Small intestine (tissue), 7 donors: ENCODE data around the gene MMP10. TPM values are rescaled to one million over a fixed set of nuclear protein-coding genes. Genes with fewer than 3 reads are reported as not detected.
"Not testable (repeated sequence)": the region's sequence is repeated elsewhere in the genome, so short reads cannot be mapped to it uniquely, and the experiment has no call there.

ENCODE experiments used
- DNase-seq, 2 donors: peaks; one replicate each; pipeline versions ENCODE4 v3.0.0 to v3.0.0-alpha.2; 2013
- FAIRE-seq: peaks from 2 replicates; lab custom pipeline; 2012; peaks lifted over from hg19 to GRCh38; lab: Jason Lieb, UNC
- H3K27ac ChIP-seq, 3 donors: one replicate each; pipeline ENCODE4 v1.5.1; 2013; ENCODE audit warnings: low read length in 2 of 3, mild to moderate bottlenecking in 2 of 3, control low read depth in 1 of 3, inconsistent platforms in 1 of 3, low read depth in 1 of 3, moderate library complexity in 1 of 3
- H3K27me3 ChIP-seq, 3 donors: one replicate each; pipeline ENCODE4 v1.6.1; 2013; ENCODE audit warnings: low read length in 3 of 3, inconsistent platforms in 1 of 3; ENCODE audit not compliant: control insufficient read depth in 3 of 3, insufficient read depth in 3 of 3
- H3K36me3 ChIP-seq, 3 donors: one replicate each; pipeline ENCODE4 v1.6.1; 2013; ENCODE audit warnings: low read length in 3 of 3, inconsistent platforms in 1 of 3, low read depth in 1 of 3, mild to moderate bottlenecking in 1 of 3, moderate library complexity in 1 of 3; ENCODE audit not compliant: control insufficient read depth in 3 of 3, insufficient read depth in 2 of 3
- H3K4me1 ChIP-seq, 3 donors: one replicate each; pipeline ENCODE4 v1.6.1; 2013; ENCODE audit warnings: low read length in 2 of 3, inconsistent platforms in 1 of 3, low read depth in 1 of 3, mild to moderate bottlenecking in 1 of 3, moderate library complexity in 1 of 3; ENCODE audit not compliant: control insufficient read depth in 3 of 3, insufficient read depth in 2 of 3
- H3K4me3 ChIP-seq, 3 donors: one replicate each; pipeline ENCODE4 v1.5.1; 2013; ENCODE audit warnings: low read length in 3 of 3, control low read depth in 1 of 3, inconsistent platforms in 1 of 3, low read depth in 1 of 3, mild to moderate bottlenecking in 1 of 3, moderate library complexity in 1 of 3
- H3K9me3 ChIP-seq, 2 donors: one replicate each; pipeline ENCODE4 v1.6.1; 2013; ENCODE audit warnings: low read depth in 1 of 2, low read length in 1 of 2; ENCODE audit not compliant: control insufficient read depth in 2 of 2, insufficient read depth in 1 of 2
- WGBS, 3 donors: extraction: QIAGEN DNeasy Blood & Tissue Kit; methylation state at CpG; one replicate each; pipeline ENCODE4 v1.1.7; 2013; 5-methylcytosine and 5-hydroxymethylcytosine counted together
- polyA plus RNA-seq, 4 donors: library from polyadenylated mRNA; stranded (reverse) in 3 of 4; unstranded in 1 of 4; fragments of 200-250 nt in 3 of 4; fragments of 120-200 nt in 1 of 4; gene quantifications; one replicate each; pipeline versions ENCODE4 v1.2.1 to v1.2.3, GENCODE V29; 2013
- donor health status: healthy with polysubstance abuse.
- donor health status: control.
- donor health status: control.
- donor health status: Bipolar disorder and iron deficiency.
- donor health status: healthy.

The MMP10 gene
- polyA plus RNA-seq, 4 donors: 0.37 to 4.9 TPM; not detected in 2

GRCh38 chr11:102757823-102758549 is 22.4 kb downstream of the MMP10 start:
- H3K27ac ChIP-seq: no peak overlapping the region
- DNase-seq (peak in 1 of 2 donors; percentile 23), FAIRE-seq (no peak)
- WGBS, 3 donors: 47 to 58% (median 50%) methylated on average over 2 of the region's 2 CpGs
- no peaks in the 10 kb centered on the region for H3K9me3 ChIP-seq
- no peaks in the 10 kb centered on the region for H3K36me3 ChIP-seq
- no peaks in the 10 kb centered on the region for H3K4me1 ChIP-seq
- H3K27me3 ChIP-seq: no peaks in the 10 kb centered on the region
- no peak overlapping the region for H3K4me3 ChIP-seq

GRCh38 chr11:102753267-102753666 is 27.2 kb downstream of the MMP10 start:
- WGBS, 3 donors: 96 to 100% (median 98%) methylated on average over 1 of the region's 1 CpG
- DNase-seq (no peak), FAIRE-seq (no peak)
- no peak overlapping the region for H3K27ac ChIP-seq
- H3K27me3 ChIP-seq: no peaks in the 10 kb centered on the region
- H3K4me3 ChIP-seq: no peak overlapping the region
- H3K9me3 ChIP-seq: no peaks in the 10 kb centered on the region
- no peaks in the 10 kb centered on the region for H3K36me3 ChIP-seq
- H3K4me1 ChIP-seq: no peaks in the 10 kb centered on the region

- DNase-seq (no peak), FAIRE-seq (no peak)
- Histone ChIP-seq H3K27me3 (no peaks in the 10 kb centered on the region), H3K4me3 (no peak overlapping the region), H3K27ac (no peak overlapping the region), H3K4me1 (no peaks in the 10 kb centered on the region), H3K9me3 (no peaks in the 10 kb centered on the region), H3K36me3 (no peaks in the 10 kb centered on the region)
Measured at GRCh38 chr11:102751673-102752072, 28.8 kb downstream of the MMP10 start.

GRCh38 chr11:102749101-102749722 is 31.2 kb downstream of the MMP10 start:
- no peaks in the 10 kb centered on the region for H3K36me3 ChIP-seq
- H3K27ac ChIP-seq: no peak overlapping the region
- H3K27me3 ChIP-seq: no peaks in the 10 kb centered on the region
- no peak overlapping the region for H3K4me3 ChIP-seq
- no peaks in the 10 kb centered on the region for H3K4me1 ChIP-seq
- no peak for DNase-seq
- FAIRE-seq: no peak
- no peaks in the 10 kb centered on the region for H3K9me3 ChIP-seq

- H3K36me3 ChIP-seq, FAIRE-seq, DNase-seq, H3K27me3 ChIP-seq, H3K4me1 ChIP-seq, H3K27ac ChIP-seq, H3K9me3 ChIP-seq, H3K4me3 ChIP-seq: not testable (repeated sequence)
- 72 to 82% (median 78%) methylated on average over 23 to 32 of the region's 32 CpGs for WGBS, 3 donors
Measured at GRCh38 chr11:102746746-102747578, 33.5 kb downstream of the MMP10 start.

- Histone ChIP-seq H3K4me1 (no peaks in the 10 kb centered on the region), H3K27me3 (no peaks in the 10 kb centered on the region), H3K9me3 (no peaks in the 10 kb centered on the region), H3K4me3 (no peak overlapping the region), H3K36me3 (no peaks in the 10 kb centered on the region), H3K27ac (no peak overlapping the region)
- no peak for DNase-seq
- no peak for FAIRE-seq
Measured at GRCh38 chr11:102734650-102735049, 45.8 kb downstream of the MMP10 start.

- Histone ChIP-seq H3K27me3 (no peaks in the 10 kb centered on the region), H3K9me3 (no peaks in the 10 kb centered on the region), H3K36me3 (no peaks in the 10 kb centered on the region), H3K27ac (no peak overlapping the region), H3K4me3 (no peak overlapping the region), H3K4me1 (no peaks in the 10 kb centered on the region)
- WGBS, 3 donors: 39 to 57% (median 41%) methylated on average over 8 of the region's 8 CpGs
- DNase-seq (peak; percentile 70 to 78), FAIRE-seq (no peak)
Measured at GRCh38 chr11:102733232-102733875, 47.1 kb downstream of the MMP10 start.

GRCh38 chr11:102730944-102731343 is 49.5 kb downstream of the MMP10 start:
- not testable (repeated sequence) for H3K36me3 ChIP-seq, DNase-seq, H3K4me1 ChIP-seq, H3K27me3 ChIP-seq, H3K4me3 ChIP-seq, H3K9me3 ChIP-seq
- peak; percentile 57 for FAIRE-seq
- peak overlapping the region in 1 of 3 donors; percentile 26 for H3K27ac ChIP-seq
- WGBS, 3 donors: 55 to 63% (median 61%) methylated on average over 8 of the region's 8 CpGs
